Measurements from ENCODE around the gene DNER. TPM values are rescaled to one million over a fixed set of nuclear protein-coding genes. Genes with fewer than 3 reads are reported as not detected.

The DNER gene
- total RNA-seq, 2 donors from 2014 or later: 17.6 to 28.4 TPM

DNA sequence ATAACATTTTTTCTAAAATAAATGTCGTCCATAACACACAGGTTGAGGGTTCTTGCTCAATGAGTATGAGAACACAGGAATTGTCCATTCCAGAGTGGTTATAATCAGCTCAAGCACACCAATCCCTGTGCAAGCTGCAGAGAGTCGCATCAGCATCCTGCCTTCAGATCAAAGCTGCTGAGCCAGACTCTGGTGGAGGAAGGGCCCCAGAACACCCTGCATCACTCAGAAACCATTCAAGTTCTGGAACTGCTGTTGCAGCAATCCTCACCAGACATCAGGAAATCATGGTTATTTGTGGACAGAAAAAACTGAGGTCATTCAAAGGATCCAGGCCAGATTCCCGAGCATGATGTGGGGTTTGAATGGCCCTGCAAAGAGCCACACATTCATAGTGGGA, 44.5 kb downstream of the DNER start:
- Histone ChIP-seq H3K4me1 (no peaks in the 10 kb centered on the region), H3K27me3 (no peaks in the 10 kb centered on the region), H3K4me3 (no peak overlapping the region), H3K27ac (no peak overlapping the region), H3K9me3 (no peaks in the 10 kb centered on the region), H3K36me3 (no peaks in the 10 kb centered on the region)
- DNase-seq (ENCODE audit: low spot score): no peak
- TF ChIP-seq, protein P1, sequence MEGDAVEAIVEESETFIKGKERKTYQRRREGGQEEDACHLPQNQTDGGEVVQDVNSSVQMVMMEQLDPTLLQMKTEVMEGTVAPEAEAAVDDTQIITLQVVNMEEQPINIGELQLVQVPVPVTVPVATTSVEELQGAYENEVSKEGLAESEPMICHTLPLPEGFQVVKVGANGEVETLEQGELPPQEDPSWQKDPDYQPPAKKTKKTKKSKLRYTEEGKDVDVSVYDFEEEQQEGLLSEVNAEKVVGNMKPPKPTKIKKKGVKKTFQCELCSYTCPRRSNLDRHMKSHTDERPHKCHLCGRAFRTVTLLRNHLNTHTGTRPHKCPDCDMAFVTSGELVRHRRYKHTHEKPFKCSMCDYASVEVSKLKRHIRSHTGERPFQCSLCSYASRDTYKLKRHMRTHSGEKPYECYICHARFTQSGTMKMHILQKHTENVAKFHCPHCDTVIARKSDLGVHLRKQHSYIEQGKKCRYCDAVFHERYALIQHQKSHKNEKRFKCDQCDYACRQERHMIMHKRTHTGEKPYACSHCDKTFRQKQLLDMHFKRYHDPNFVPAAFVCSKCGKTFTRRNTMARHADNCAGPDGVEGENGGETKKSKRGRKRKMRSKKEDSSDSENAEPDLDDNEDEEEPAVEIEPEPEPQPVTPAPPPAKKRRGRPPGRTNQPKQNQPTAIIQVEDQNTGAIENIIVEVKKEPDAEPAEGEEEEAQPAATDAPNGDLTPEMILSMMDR (IDR thresholded peaks at IDR 0.05): no peak

DNA sequence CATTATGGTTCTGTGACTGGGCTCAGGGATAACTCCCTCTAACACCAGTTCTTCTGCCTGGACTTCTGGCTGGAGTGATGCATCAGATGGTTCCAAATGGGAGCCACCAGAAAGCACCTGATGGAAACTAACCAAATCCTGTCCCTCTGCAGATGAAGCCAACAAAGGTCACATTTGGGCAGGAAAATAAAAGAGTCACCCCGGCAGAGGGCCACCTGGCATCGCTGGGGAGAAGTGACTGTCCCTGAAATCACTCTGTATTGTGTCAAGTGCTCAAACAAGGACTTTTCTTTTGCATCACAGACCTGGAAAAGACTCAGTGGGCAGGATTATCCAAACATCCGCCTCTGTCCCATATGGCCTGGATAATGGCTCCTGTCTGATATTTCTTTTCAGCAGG, 47.5 kb downstream of the DNER start:
- Histone ChIP-seq H3K4me3 (no peak overlapping the region), H3K36me3 (no peaks in the 10 kb centered on the region), H3K27me3 (no peaks in the 10 kb centered on the region), H3K27ac (no peak overlapping the region), H3K4me1 (no peaks in the 10 kb centered on the region), H3K9me3 (no peaks in the 10 kb centered on the region)
- DNase-seq (ENCODE audit: low spot score): no peak
- TF ChIP-seq, protein P1 (IDR thresholded peaks at IDR 0.05): no peak

DNA sequence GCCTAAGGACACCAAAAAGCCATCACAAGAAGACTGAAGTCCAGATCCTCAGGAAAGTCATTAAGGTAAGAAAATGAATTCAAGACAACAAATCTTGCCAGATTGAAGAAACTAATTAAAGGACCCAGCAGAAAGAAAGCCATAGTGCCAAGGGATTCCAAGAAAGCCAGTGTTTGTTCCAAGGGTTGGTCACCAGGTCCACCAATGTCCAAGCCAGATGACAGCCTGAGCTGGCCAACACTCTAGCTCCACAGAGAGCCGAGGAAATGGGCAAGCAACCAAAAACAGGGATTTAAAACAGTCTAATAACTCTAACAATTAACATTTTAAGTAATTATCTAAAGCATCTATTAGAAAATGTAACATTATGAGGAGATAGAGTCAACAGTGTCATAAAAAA, 49.2 kb downstream of the DNER start:
- Histone ChIP-seq H3K27ac (no peak overlapping the region), H3K4me1 (no peaks in the 10 kb centered on the region), H3K9me3 (no peaks in the 10 kb centered on the region), H3K36me3 (no peaks in the 10 kb centered on the region), H3K4me3 (no peak overlapping the region), H3K27me3 (no peaks in the 10 kb centered on the region)
- DNase-seq (ENCODE audit: low spot score): no peak
- TF ChIP-seq, protein P1 (IDR thresholded peaks at IDR 0.05): no peak

DNA sequence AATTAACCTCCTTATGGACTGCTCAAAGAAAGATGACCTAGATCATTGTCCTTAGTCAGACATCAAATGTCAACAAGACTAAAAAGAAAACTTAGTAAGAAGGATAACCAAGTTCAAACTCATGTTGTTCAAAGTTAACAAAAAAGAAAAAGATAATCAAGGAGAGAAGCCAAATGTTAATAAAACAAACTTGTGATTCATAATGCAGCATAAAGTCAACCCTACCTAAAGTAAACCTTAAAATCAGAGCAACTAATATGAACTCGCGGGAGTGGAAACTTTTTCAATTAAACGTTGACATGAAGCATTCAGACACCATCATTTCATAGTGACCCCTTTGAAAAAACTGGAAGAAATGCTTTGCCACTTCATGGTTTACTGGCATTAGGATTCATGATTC, 52.9 kb downstream of the DNER start:
- Histone ChIP-seq H3K27me3 (no peaks in the 10 kb centered on the region), H3K4me3 (no peak overlapping the region), H3K27ac (no peak overlapping the region), H3K4me1 (no peaks in the 10 kb centered on the region), H3K9me3 (no peaks in the 10 kb centered on the region), H3K36me3 (no peaks in the 10 kb centered on the region)
- TF ChIP-seq, protein P1 (IDR thresholded peaks at IDR 0.05): no peak
- DNase-seq (ENCODE audit: low spot score): no peak

DNA sequence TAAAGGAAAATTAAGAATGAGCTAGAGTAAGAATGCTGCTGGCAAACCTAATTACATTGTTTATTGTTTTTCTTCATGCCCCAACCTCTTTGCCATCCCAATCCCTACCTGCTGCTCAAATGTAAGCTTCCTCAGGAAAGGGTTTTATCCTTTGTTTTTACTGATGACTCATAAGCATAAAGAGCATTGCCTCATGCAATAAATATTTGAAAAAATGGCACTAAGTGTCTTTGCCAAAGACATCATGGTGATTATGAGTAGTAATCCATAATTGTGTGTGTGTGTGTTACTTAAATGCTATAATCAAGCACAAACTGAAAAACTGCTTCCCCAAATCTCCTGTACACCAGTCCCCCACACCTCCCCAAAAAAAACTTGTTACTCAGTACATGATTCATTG, 53.4 kb downstream of the DNER start:
- no peak for DNase-seq (ENCODE audit: low spot score)
- no peaks in the 10 kb centered on the region for H3K27me3 ChIP-seq
- H3K27ac ChIP-seq: no peak overlapping the region
- TF ChIP-seq, protein P1 (IDR thresholded peaks at IDR 0.05): no peak
- no peak overlapping the region for H3K4me3 ChIP-seq
- H3K9me3 ChIP-seq: no peaks in the 10 kb centered on the region
- no peaks in the 10 kb centered on the region for H3K36me3 ChIP-seq
- H3K4me1 ChIP-seq: no peaks in the 10 kb centered on the region

DNA sequence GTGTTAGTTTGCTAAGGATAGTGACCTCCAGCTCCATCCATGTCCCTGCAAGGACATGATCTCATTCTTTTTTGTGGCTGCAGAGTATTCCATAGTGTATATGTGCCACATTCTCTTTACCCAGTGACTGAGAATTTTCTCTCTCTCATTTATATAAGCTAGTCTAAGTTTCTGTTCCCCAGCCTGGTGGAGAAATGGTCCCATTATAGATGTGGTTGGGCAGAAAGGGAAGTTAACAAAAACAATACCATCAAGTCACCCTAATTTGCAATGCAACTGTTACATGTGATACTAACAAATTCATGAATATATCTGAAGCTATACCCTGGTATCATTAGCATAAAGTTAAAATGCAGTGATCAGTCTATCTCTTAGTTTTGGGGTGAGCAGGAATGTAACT, 54.0 kb downstream of the DNER start:
- Histone ChIP-seq H3K9me3 (no peaks in the 10 kb centered on the region), H3K27me3 (no peaks in the 10 kb centered on the region), H3K27ac (no peak overlapping the region), H3K4me3 (no peak overlapping the region), H3K4me1 (no peaks in the 10 kb centered on the region), H3K36me3 (no peaks in the 10 kb centered on the region)
- DNase-seq (ENCODE audit: low spot score): no peak
- TF ChIP-seq, protein P1 (IDR thresholded peaks at IDR 0.05): no peak

All from right atrium auricular region (tissue), 2 donors.